ENCODE measurements around the gene FGF1.

DNA sequence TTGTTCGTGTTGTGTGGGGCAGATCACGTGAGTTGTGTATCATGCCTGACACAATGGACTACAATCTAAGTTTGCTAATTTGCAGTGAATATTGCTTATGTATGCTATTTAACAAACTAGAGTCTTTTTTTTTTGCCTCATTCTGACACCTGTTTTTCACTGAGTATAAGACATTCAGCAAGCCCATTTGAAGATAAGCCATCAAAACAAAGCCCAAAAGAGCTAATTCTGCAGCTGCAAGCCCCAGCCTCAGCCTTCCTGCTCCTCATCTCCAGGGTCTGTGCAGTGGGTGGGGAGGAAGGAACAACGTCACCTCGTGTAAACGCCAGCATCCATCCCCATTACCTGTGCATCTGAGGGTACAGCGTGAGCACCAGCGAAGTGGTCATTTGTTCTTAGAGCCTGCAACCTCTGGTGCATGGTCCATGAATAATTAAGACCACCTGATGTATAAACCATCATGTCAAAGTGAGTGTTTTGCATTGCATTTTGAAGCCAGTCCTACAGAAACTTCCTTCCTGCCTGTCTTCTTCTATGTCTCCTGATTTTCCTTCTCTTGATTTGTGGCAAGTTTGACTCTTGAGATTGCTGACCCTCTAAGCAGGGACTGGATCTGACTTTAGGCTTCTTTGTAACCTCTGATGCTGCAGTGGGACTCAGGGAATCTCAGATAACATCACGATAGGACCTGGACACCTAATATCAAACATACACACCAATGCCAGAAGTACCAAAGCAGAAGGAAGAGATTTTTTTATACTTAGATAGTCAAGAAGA lies 73.2 kb downstream of the FGF1 start:
- TF ChIP-seq POLR2AphosphoS5 (IDR thresholded peaks at IDR 0.05; ENCODE audit: low read depth, low read length): no peak
- TF ChIP-seq POLR2A (IDR thresholded peaks at IDR 0.05; ENCODE audit: low read depth, low read length): no peak
- TF ChIP-seq TAF1 (IDR thresholded peaks at IDR 0.05; ENCODE audit: low read depth, low read length): no peak
- TF ChIP-seq SPI1 (IDR thresholded peaks at IDR 0.05; ENCODE audit: low read depth, low read length): no peak

Data from GM12891 (cell line).